GM12878 (cell line): Measurements from ENCODE around the gene TBXAS1. TPM values are rescaled to one million over a fixed set of nuclear protein-coding genes. Genes with fewer than 3 reads are reported as not detected.
A peak's percentile ranks its signal among the peaks of the same experiment; 100 is the strongest.

Source experiments
- ATAC-seq: fragments of 200-7000 bp; cut with Tn5 transposase; 3 replicates; pipeline ENCODE4 v1.9.1; 2020; ENCODE audit warnings: mild to moderate bottlenecking, moderate library complexity
- BruUV-seq: library from RNA; stranded (reverse); fragments of 400-500 nt; replicated peaks from 2 replicates; lab custom pipeline; 2021; lab: Mats Ljungman, UMichigan
- CTCF ChIA-PET: fragments of 300-600 bp; sonication (Branson Sonifier 250); formaldehyde crosslinking; extraction: SDS; loops from one replicate; lab custom pipeline; 2021; ENCODE audit warnings: inconsistent platforms; lab: Yijun Ruan, JAX
- POLR2A ChIA-PET: fragments of 350-600 bp; formaldehyde crosslinking; extraction: SDS; loops from one replicate; lab custom pipeline; 2021; ENCODE audit warnings: inconsistent platforms; lab: Charles Lee
- RAD21 ChIA-PET: fragments of 300-600 bp; sonication (Branson Sonifier 250); formaldehyde crosslinking; loops from one replicate; lab custom pipeline; 2023; ENCODE audit warnings: antibody characterized with exemption; ENCODE audit not compliant: unreplicated experiment; lab: Charles Lee
- SMC1A ChIA-PET: fragments of 300-600 bp; sonication (Branson Sonifier 250); formaldehyde crosslinking; loops from one replicate; lab custom pipeline; 2023; ENCODE audit not compliant: unreplicated experiment, uncharacterized antibody; lab: Charles Lee
- DNase-seq: peaks from one replicate; pipeline ENCODE4 v3.0.0-alpha.2; 2011; ENCODE audit warnings: low read depth, low spot score
- FAIRE-seq: peaks from 3 replicates; lab custom pipeline; 2011; peaks lifted over from hg19 to GRCh38; lab: Jason Lieb, UNC
- H2AFZ ChIP-seq: 2 replicates; pipeline ENCODE4 v1.6.0; 2011; ENCODE audit warnings: low read depth, low read length, control low read depth; ENCODE audit not compliant: control insufficient read depth
- H3K27ac ChIP-seq: 2 replicates; pipeline ENCODE4 v1.5.1; 2011; ENCODE audit warnings: control low read depth; ENCODE audit not compliant: control insufficient read depth, insufficient read depth
- H3K27me3 ChIP-seq, 2 experiments: replicated peaks in 1 of 2; 2 replicates each; pipeline versions ENCODE4 v1.6.0 to v1.6.1; 2011; ENCODE audit warnings: low read length in 1 of 2; ENCODE audit not compliant: control insufficient read depth in 2 of 2, insufficient read depth in 2 of 2
- H3K36me3 ChIP-seq, 2 experiments: 2 replicates each; pipeline ENCODE4 v1.5.1; 2011; ENCODE audit warnings: low read length in 1 of 2; ENCODE audit not compliant: control insufficient read depth in 2 of 2, insufficient read depth in 2 of 2
- H3K4me1 ChIP-seq: 2 replicates; pipeline ENCODE4 v1.6.1; 2011; ENCODE audit warnings: mild to moderate bottlenecking, low read length, moderate library complexity, mixed read lengths; ENCODE audit not compliant: control insufficient read depth, insufficient read depth
- H3K4me2 ChIP-seq: 2 replicates; pipeline ENCODE4 v1.6.0; 2011; ENCODE audit warnings: control low read depth; ENCODE audit not compliant: control insufficient read depth, insufficient read depth
- H3K4me3 ChIP-seq: fragments of 200-600 bp; sonication (generic); 2 replicates; pipeline ENCODE4 v1.5.1; 2016
- H3K79me2 ChIP-seq: 2 replicates; pipeline ENCODE4 v1.6.0; 2011; ENCODE audit warnings: low read length; ENCODE audit not compliant: control insufficient read depth, insufficient read depth
- H3K9ac ChIP-seq: 2 replicates; pipeline ENCODE4 v1.8.0; 2011; ENCODE audit warnings: low read length, control low read depth, mixed read lengths; ENCODE audit not compliant: control insufficient read depth, insufficient read depth
- H3K9me3 ChIP-seq: replicated peaks from 3 replicates; pipeline ENCODE4 v1.5.1; 2011; ENCODE audit warnings: mild to moderate bottlenecking, low read length; ENCODE audit not compliant: control insufficient read depth, insufficient read depth
- H4K20me1 ChIP-seq: 2 replicates; pipeline ENCODE4 v1.6.0; 2011; ENCODE audit not compliant: control insufficient read depth, insufficient read depth
- ASH2L ChIP-seq: fragments of 300-600, 200-600 bp; sonication (generic); IDR thresholded peaks from 2 replicates; pipeline ENCODE4 v1.6.1; 2017; ENCODE audit warnings: low read depth, mild to moderate bottlenecking, borderline replicate concordance
- EGR1 ChIP-seq, 2 experiments: IDR thresholded peaks; 1 replicate in 1 of 2; 2 replicates in 1 of 2; pipeline ENCODE4 v1.6.1; 2011 to 2012; ENCODE audit warnings: low read depth in 2 of 2, low read length in 2 of 2, borderline replicate concordance in 1 of 2, mild to moderate bottlenecking in 1 of 2, moderate library complexity in 1 of 2
- GABPA ChIP-seq: IDR thresholded peaks from 2 replicates; pipeline ENCODE4 v1.6.1; 2014; ENCODE audit warnings: antibody characterized with exemption, low read depth, mild to moderate bottlenecking, inconsistent platforms
- ZNF24 ChIP-seq: fragments of 450-650 bp; IDR thresholded peaks from 2 replicates; pipeline ENCODE4 v1.6.1; 2017; ENCODE audit warnings: antibody characterized with exemption, mild to moderate bottlenecking
- WGBS: methylation state at CpG from one replicate; pipeline ENCODE4 v1.1.6; 2016; ENCODE audit warnings: low lambda C conversion rate; ENCODE audit not compliant: insufficient replicate concordance, insufficient coverage; ENCODE audit errors: missing lambda C conversion rate; 5-methylcytosine and 5-hydroxymethylcytosine counted together
- in situ Hi-C: fragments of 300-500 bp; cut with MboI; formaldehyde crosslinking; loops from 9 replicates; pipeline ENCODE4 v1.14.3; 2018; ENCODE audit warnings: mixed read lengths
- intact Hi-C: fragments of 100-400 bp; cut with micrococcal nuclease; formaldehyde crosslinking; loops from one replicate; pipeline ENCODE4 v1.14.2; 2022; ENCODE audit not compliant: unreplicated experiment
- polyA plus RNA-seq, 11 experiments: library from polyadenylated mRNA; depleted of rRNA in 4 of 11; unstranded in 6 of 11; stranded (reverse) in 5 of 11; fragments of >200 nt; fragmentation: Nextera tagmentation in 4 of 11; fragmentation: Illumina TruSeq in 1 of 11; extraction: Ambion mirVana in 4 of 11; extraction: Trizol in 1 of 11; gene quantifications; 1 replicate in 1 of 11; 2 replicates in 10 of 11; pipeline versions ENCODE4 v1.2.1 to v1.2.3, GENCODE V29; 2011 to 2016; ENCODE audit warnings: inconsistent platforms in 2 of 11, missing spikeins in 2 of 11, low read depth in 1 of 11
- total RNA-seq, 4 experiments: library from RNA; depleted of rRNA in 3 of 4; stranded (reverse); fragments of >200 nt in 3 of 4; fragmentation: Illumina TruSeq in 1 of 4; extraction: Trizol in 1 of 4; gene quantifications; 2 replicates each; pipeline versions ENCODE4 v1.2.1 to v1.2.3, GENCODE V29; 2013 to 2021
- TF ChIP-seq, protein P1 (sequence below): fragments of 450-650 bp; IDR thresholded peaks from 2 replicates; pipeline ENCODE4 v1.6.1; 2016; ENCODE audit warnings: mild to moderate bottlenecking

The TBXAS1 gene
- total and polyA plus RNA-seq, 10 of the 15 experiments (the other 5 are each of a cell fraction or from before 2014, with no cell fraction given) = 1.5 to 32.7 (median 16.3) TPM

DNA sequence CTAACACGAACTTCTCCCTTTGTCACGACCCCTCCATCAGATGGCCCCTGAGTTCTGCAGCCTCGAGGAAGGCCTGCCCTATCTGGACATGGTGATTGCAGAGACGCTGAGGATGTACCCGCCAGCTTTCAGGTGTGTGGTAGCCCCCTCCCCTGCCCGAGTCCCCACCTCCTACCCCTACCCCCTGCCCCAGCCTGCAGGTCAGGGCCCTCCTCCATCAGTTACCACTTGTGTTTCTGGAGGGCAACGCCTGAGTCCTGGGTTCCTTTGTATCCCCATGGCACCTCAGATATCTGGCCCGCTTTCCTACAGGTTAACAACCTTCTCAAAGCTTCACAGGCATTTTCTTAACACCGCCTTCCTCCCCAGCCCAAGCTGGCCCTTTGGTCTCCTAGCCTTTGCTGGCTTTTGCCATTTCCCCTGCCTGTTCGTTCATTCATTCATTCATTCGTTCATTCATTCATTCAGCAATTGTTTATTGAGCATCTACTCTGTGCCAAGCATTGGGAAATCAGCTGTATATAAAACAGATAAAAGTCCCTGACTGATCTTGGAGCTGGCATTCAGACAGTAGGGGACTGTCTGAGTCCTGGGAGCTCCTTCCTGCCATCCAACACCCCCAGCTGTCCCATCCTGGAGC, 178.1 kb downstream of the TBXAS1 start:
- no peak for FAIRE-seq
- BruUV-seq = no TSS peak

More for the DNA sequence above, 178.1 kb downstream of the TBXAS1 start:
- H3K4me2 ChIP-seq = no peak overlapping the region
- no peaks in the 10 kb centered on the region for H3K9me3 ChIP-seq
- no peak overlapping the region for H3K9ac ChIP-seq
- H2AFZ ChIP-seq = no peak overlapping the region
- H4K20me1 ChIP-seq = no peaks in the 10 kb centered on the region
- H3K79me2 ChIP-seq = no peaks in the 10 kb centered on the region
- ATAC-seq = no peak
- ChIA-PET POLR2A (interaction anchor here (0.6 kb wide), 1 partner anchor 673 kb away, joined by 4 read pairs; no protein-coding TSS in a partner anchor), RAD21 (interaction anchor here (3.2 to 10.0 kb wide), 2 partner anchors 361 to 405 kb away, joined by 13 to 135 read pairs; no protein-coding TSS in a partner anchor), SMC1A (interaction anchor here (10.9 kb wide), 1 partner anchor 361 kb away, joined by 121 read pairs; no protein-coding TSS in a partner anchor), CTCF (interaction anchor here (0.5 to 10.2 kb wide), 6 partner anchors 10 to 573 kb away, joined by 4 to 225 read pairs (median 14); no protein-coding TSS in a partner anchor)
- H3K36me3 ChIP-seq = no peaks in the 10 kb centered on the region
- 64% methylated on average over 11 of the region's 11 CpGs for whole genome bisulfite sequencing
- TF ChIP-seq ASH2L (no peak), ZNF24 (peak; percentile 82), GABPA (no peak), EGR1 (IDR thresholded peaks at IDR 0.05; ENCODE audit: borderline replicate concordance in 1 of 2, low read depth in 2 of 2, low read length in 2 of 2) (no peak)
- TF ChIP-seq, protein P1, sequence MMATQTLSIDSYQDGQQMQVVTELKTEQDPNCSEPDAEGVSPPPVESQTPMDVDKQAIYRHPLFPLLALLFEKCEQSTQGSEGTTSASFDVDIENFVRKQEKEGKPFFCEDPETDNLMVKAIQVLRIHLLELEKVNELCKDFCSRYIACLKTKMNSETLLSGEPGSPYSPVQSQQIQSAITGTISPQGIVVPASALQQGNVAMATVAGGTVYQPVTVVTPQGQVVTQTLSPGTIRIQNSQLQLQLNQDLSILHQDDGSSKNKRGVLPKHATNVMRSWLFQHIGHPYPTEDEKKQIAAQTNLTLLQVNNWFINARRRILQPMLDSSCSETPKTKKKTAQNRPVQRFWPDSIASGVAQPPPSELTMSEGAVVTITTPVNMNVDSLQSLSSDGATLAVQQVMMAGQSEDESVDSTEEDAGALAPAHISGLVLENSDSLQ = no peak
- no peak overlapping the region for H3K4me3 ChIP-seq
- no peak for DNase-seq
- no peaks in the 10 kb centered on the region; a peak in 1 of 4 replicates for H3K27me3 ChIP-seq
- no peak overlapping the region for H3K27ac ChIP-seq
- no peaks in the 10 kb centered on the region for H3K4me1 ChIP-seq
- in situ Hi-C loops (no loop called here), intact Hi-C loops (no loop called here)
